Naive B cell (primary cell): ENCODE measurements around the gene KLC1. TPM values are rescaled to one million over a fixed set of nuclear protein-coding genes. Genes with fewer than 3 reads are reported as not detected.

Experiments
- polyA plus RNA-seq, 6 donors: library from polyadenylated mRNA; unstranded; fragments of 300-500 nt; fragmentation: Illumina TruSeq; gene quantifications; one replicate each; pipeline ENCODE4 v1.2.3, GENCODE V29; 2021; ENCODE audit warnings: low read depth in 6 of 6

Gene KLC1
- polyA plus RNA-seq, 6 donors from 2014 or later: 25.9 to 90.4 (median 56.2) TPM

Other genes starting within 250 kb of the KLC1 start
- 10 to 100 TPM; 31.4 to 61.4 (median 34.6) TPM for gene MARK3, start 243.8 kb upstream of the KLC1 start, polyA plus RNA-seq
- gene CKB, start 106.4 kb upstream of the KLC1 start, polyA plus RNA-seq: under 1 TPM in 2 of 6 donors, not detected in 4; 0.80 to 1.00 TPM
- 10 to 100 TPM in 1 of 6 donors, 1 to 10 TPM in 5; 6.2 to 13.9 (median 8.3) TPM for gene TRMT61A, start 100.0 kb upstream of the KLC1 start, polyA plus RNA-seq
- 10 to 100 TPM; 11.0 to 55.5 (median 41.9) TPM for gene BAG5, start 66.6 kb upstream of the KLC1 start, polyA plus RNA-seq
- 10 to 100 TPM; 47.5 to 70.7 (median 57.8) TPM for gene COA8, start 66.3 kb upstream of the KLC1 start, polyA plus RNA-seq
- gene XRCC3, start 86.2 kb downstream of the KLC1 start, polyA plus RNA-seq: 1 to 10 TPM; 2.9 to 7.5 (median 5.7) TPM
- gene ZFYVE21, start 86.6 kb downstream of the KLC1 start, polyA plus RNA-seq: 10 to 100 TPM in 1 of 6 donors, 1 to 10 TPM in 5; 4.8 to 10.5 (median 6.7) TPM
- 1 to 10 TPM in 4 of 6 donors, under 1 TPM in 1, not detected in 1; 0.65 to 4.6 (median 1.8) TPM for gene PPP1R13B, start 218.4 kb downstream of the KLC1 start, polyA plus RNA-seq